ENCODE data around the gene TSHZ2.

The TSHZ2 gene

DNA sequence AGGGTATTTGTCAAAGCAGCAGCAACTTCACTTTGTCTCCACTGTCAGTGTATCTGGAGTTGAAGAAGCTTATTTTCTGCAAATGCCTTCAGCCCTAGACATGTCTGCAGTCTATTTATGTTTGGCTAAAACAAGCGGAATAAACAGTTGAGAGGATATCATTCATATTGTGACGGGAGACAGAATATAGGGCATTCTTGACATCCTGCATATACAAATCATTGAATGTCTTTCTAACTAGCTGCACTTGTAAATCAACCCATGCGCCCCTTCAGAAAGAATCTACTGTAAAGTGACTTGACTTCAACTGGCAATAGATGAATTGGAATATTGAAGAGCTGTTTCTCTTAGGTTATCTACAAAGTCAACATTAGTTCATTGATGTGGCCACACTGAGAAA is 258.9 kb downstream of the TSHZ2 start:
- no peak for DNase-seq (ENCODE audit: extremely low spot score)
- ChIA-PET POLR2A (no interaction called here), CTCF (no interaction called here)
- TF ChIP-seq CTCF (IDR thresholded peaks at IDR 0.05; ENCODE audit: control extremely low read depth, extremely low read depth, low read depth, missing control alignments): no peak

- TF ChIP-seq CTCF (IDR thresholded peaks at IDR 0.05; ENCODE audit: control extremely low read depth, extremely low read depth, low read depth, missing control alignments): no peak
- POLR2A ChIA-PET: no interaction called here
- no peak for DNase-seq (ENCODE audit: extremely low spot score)
- CTCF ChIA-PET: no interaction called here
These were observed 265.3 kb downstream of the TSHZ2 start for GRCh38 chr20:53237461-53237860.

- TF ChIP-seq CTCF (IDR thresholded peaks at IDR 0.05; ENCODE audit: control extremely low read depth, extremely low read depth, low read depth, missing control alignments): no peak
- ChIA-PET POLR2A (no interaction called here), CTCF (no interaction called here)
- DNase-seq (ENCODE audit: extremely low spot score): no peak
These were observed 266.0 kb downstream of the TSHZ2 start for GRCh38 chr20:53238121-53238660.

GRCh38 chr20:53243152-53243551 is 271.0 kb downstream of the TSHZ2 start:
- ChIA-PET POLR2A (no interaction called here), CTCF (interaction anchor here (0.9 kb wide), 1 partner anchor 27 kb away, joined by 3 read pairs; no protein-coding TSS in a partner anchor)
- no peak for DNase-seq (ENCODE audit: extremely low spot score)
- TF ChIP-seq CTCF (IDR thresholded peaks at IDR 0.05; ENCODE audit: control extremely low read depth, extremely low read depth, low read depth, missing control alignments): no peak

- ChIA-PET POLR2A (no interaction called here), CTCF (interaction anchor here (0.8 to 1.7 kb wide), 3 partner anchors 12 to 43 kb away, joined by 3 to 5 read pairs (median 3); no protein-coding TSS in a partner anchor)
- DNase-seq (ENCODE audit: extremely low spot score): no peak
- no peak for TF ChIP-seq CTCF (IDR thresholded peaks at IDR 0.05; ENCODE audit: control extremely low read depth, extremely low read depth, low read depth, missing control alignments)
These were observed 272.6 kb downstream of the TSHZ2 start for GRCh38 chr20:53244711-53245110.

- POLR2A ChIA-PET: no interaction called here
- TF ChIP-seq CTCF (IDR thresholded peaks at IDR 0.05; ENCODE audit: control extremely low read depth, extremely low read depth, low read depth, missing control alignments): no peak
- CTCF ChIA-PET: interaction anchor here (0.8 to 1.7 kb wide), 2 partner anchors 11 to 42 kb away, joined by 3 to 5 read pairs; no protein-coding TSS in a partner anchor
- DNase-seq (ENCODE audit: extremely low spot score): no peak
These were observed 273.4 kb downstream of the TSHZ2 start for GRCh38 chr20:53245574-53245973.
